ENCODE data around the gene EHD1.
"Not testable (repeated sequence)": the region's sequence is repeated elsewhere in the genome, so short reads cannot be mapped to it uniquely, and the experiment has no call there.

EHD1 gene

DNA sequence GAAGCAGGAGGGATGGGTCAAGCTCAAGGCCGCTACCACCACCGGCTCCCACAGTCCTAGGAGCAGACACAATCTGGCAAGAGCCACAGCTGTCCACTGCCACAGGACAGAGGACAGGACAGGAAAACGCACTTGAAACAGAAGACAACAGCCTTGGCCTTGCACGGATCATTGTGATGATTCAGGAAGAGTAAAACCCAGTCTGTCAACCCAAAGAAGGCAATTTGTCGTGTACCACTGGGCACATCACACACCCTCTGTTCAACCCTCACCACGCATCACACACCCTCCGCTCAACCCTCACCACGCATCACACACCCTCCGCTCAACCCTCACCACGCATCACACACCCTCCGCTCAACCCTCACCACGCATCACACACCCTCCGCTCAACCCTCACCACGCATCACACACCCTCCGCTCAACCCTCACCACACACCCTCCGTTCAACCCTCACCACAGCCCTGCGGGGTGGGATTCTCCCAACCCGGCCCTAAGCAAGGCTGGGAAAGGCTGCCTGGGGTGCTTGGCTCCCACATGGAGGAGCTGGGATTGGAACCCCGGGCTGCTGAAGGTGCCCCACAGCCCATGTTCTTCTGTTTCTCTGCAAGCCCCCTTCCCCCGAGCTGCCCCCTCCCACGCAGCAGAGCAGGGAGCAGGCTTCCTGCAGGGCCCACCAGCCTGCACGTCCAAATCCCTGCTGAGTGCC, 22.7 kb downstream of the EHD1 start:
- DNase-seq = no peak

DNA sequence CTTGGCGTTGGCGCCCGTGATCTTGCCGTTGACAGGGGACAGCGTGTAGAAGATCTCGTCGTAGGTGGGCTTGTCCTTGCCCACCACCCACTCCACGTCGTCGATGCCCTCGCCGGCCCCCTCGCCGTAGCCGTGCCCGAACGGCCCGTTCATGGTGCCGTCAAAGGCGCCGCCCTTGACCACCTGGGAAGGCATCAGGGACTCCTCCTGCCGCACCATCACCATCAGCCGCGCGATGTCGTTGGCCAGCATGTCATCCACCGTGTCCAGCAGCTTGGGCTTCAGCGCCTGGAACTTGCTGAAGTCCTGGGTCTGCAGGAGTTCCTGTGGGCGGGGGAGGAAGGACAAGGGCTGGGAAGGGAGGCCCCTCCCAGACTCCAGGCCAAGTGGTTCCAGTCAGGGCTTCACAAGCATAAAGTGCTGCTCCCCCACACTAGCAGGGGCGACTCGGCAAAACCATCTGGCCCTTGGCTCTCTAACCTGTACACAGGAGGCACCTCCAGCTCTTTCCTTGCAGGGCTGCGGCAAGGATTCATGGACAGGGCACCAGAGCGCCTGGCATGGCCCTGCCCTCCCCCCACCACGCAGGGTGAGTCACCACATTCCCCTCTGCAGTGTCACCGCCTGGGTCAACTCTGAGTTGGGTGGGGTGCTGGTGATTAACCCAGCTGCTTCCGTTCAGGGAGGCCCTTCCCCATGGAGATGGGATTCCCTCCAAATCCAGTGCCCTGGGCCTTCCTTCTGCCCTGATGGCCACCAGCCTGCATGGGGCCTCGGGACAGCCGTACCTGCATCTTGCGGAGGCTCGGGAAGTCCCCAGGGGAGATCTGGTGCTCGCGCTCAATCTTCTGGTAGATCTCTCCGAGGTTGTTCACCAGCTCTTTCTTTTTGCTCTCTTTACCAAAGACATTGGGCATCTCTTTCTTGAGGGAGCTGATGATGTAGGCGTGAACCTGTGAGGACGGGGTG, 23.6 kb downstream of the EHD1 start:
- no peak for DNase-seq

DNA sequence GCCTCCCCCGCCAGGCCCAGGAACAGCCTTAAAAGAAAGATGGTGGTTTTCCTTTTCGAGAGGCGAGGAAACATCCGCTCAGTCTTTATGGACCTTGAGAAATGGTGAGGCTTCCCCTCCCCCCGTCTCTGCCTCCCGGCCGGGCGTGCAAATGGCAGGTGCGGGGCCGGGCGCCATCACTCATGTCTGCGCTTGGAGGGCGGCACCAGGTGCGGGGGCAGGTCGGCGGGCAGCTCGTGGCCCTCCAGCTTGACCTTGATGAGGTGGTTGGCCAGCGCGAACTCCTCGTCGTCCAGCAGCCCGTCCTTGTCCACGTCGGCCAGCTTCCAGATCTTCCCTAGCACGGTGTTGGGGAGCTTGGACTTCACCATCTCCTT, 24.3 kb downstream of the EHD1 start:
- no peak for DNase-seq

DNA sequence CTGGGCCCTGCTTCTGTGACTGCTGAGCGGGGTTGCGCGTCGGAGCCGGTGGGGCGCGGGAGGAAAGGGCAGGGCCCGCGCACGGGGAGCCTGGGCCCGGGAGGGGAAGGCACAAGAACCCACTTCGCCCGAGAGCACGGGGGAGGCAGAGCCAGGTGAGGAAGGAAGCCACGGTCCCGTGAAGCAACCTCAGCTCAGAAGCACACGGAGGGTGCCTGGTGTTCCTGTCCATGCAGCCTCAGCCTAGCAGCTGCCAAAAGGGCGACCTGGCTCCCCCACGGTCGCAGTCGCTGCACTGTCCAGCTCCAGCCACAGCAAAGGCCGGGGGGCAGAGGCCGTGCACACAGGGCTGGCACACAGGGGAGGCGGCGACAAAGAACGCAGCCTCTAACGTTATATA, 24.7 kb downstream of the EHD1 start:
- DNase-seq = no peak

DNA sequence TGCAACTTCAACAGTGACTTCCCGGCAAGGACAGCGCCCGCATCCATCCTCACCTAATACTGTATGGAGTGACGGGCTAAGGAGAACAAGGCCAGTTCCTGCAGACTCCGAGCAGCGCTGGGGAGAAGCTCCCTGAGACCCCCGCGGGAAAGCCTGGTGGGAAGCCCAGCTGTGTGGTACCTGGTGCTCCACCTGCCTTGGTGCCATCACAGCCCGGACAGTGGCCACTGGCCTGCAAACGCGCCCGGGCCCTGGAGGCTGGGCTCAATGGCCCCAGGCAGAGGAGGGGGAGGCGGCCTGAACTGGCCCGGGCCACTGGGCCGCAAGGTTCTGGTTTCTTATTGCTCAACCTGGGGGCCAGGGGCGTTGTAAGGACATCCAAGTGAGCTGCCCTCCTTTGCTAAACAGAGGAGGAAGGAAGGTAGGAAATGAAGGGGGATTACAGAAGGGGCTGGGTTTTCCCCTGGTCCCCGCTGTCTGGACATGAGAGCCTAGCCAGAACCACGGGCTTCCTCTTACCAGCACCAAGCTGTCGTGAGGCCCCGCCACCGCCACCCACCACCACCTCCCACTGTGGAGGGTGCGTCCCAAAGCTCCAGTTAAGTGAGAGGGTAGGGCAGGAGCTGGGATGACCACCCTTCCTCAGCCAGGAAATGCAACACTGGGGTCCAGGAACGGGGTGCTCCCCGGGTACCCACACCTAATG, 25.5 kb downstream of the EHD1 start:
- DNase-seq = no peak

DNA sequence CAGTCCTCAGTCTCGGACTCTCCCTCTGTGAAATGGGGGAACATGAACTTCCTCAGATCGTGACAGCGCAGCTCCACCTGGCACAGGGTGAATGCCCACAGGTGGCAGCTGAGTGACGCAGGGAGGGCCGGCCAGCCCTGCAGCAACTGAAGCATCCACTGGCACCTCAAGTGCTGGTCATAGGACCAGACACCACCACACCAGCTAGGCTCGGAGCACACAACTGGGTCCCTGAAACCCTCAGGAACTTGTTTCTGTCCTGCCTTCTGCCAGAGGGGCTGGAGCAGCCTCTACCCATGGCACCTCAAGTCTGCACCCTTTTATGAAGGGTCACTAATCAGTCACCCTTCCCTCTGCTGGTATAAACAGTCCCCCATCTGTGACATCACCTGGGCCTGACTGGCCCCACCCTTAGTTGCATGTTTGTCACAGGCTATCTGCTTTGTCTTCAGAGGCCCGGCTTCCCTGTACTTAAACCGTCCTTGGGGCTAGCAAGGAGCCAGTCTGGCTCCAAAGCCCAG, 26.5 kb downstream of the EHD1 start:
- DNase-seq = no peak

DNA sequence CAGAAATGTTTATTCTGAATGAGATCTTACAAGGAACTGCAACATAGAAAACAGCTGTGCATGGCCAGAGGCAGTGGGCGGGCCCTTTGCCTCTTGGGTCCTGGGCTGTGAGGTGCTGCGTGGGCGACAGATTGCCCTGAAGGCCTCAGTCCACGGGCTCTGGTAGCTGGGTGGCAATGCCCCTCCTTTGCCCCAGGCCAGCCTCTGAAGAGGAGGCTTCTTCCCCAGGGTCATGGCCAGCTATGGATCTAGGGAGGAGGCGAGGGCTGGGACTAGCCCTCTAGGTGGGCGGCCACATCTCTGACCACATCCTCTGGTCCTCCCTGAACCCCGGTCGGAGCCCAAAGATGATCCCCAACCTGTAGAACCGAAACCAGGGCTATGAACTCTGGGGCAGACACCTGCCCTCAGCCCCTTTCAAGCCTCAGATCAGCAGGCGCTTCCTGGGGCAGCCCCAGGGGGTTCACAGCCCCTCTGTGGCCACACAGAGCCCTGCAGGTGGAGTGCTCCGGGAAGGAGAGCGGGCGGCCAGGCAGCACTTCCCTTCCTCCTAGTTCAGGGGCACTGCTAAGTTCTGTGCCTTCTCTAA, 27.3 kb downstream of the EHD1 start:
- no peak for DNase-seq

DNA sequence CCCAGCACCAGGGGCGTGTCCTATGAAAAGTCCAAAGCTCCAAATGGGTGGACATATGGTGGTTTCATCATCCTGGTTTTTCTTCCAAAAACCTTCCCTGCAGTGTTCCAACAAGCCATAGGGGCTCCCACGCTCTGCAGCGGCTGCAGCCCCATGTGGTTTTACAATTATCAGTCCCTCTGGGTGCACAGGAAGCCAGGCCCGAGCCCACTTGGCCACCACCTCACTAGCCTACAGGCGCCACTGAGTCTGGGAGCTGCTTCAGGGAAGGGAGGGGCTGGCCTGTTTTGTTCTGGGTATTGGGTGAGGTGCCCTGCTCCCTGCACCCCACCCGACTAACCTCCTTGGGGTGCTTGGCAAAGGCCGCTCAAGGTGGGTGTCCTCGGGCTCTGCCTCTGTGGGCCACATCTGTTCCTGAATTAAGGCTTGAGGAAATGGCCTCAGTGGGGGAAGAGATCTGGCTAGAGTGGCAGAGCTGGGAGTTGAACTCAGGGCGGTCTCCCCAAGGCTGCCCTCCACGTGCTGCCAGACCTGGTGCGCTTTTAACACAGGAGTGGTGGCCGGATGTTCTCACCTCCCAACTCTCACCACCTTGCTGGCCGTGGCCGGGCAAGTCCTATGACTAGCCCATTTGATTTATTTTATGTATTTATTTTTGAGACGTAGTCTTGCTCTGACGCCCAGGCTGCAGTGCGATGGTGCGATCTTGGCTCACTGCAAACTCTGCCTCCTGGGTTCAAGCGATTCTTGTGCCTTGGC, 28.6 kb downstream of the EHD1 start:
- DNase-seq = no peak

DNA sequence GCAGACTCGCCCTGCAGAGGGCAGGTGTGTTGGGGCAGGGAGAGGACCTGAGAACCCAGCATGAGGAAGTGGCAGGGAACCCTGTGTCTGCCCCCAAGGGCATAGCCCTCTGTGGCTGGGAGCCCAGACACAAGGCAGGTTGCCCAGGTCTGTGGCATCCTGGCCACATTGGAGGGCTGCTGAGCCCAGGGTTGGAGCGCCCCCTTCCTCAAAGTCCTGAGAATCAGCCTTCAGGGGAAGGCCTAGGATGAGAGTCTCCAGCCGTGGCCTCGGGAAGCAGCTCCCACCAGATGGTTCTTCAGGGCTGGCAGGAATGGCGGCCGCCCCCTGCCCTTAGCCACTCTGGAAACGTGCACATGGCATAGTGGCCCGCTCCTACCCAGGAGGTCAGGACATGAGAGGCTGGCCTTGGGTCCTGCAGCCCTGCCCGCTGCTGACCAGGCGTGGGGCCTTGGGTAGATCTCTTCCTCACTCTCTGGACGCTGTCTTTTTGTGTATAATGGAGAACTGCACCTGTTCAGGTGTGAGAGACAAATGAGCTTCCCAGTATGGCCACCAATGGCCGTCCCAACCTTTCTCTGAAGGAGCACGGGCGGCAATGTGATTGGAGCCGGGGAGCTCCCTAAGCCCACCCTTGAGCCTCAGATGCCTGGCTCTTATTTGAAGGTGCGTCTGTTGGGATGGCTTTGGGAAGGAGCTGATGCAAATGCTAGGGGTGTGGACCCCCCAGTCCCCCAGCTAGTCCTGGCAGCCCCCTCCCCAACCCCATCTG, 29.4 kb downstream of the EHD1 start:
- no peak for DNase-seq

DNA sequence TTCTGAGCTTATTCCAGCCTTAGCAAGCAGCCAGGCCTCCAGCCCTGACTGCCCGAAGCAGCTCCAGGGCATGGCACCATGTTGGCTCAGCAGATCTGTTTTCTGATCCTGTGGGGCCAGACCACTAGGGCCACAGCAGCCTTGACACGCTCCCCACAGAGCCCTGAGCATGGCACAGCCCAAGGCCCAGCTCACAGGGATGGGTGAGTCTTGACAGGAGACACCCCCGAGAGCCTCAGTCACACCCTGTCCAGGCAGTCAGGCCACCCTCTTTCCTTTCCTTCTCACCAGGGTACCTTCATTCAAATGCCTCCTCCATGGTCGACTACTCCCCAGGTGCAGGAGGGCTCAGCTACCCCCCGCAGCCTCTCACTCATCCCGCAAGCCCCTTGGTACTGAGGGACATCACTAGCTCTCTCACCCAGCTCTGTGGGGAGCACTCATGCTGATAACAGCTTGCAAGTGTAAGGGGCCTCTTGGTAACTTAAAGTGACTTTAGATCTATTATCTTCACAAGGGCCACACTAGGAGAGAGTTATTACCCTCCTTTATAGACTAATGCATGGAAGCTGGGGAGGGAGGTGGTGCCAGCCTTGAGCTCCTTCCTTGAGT, 30.1 kb downstream of the EHD1 start:
- peak; percentile 43 for DNase-seq

DNA sequence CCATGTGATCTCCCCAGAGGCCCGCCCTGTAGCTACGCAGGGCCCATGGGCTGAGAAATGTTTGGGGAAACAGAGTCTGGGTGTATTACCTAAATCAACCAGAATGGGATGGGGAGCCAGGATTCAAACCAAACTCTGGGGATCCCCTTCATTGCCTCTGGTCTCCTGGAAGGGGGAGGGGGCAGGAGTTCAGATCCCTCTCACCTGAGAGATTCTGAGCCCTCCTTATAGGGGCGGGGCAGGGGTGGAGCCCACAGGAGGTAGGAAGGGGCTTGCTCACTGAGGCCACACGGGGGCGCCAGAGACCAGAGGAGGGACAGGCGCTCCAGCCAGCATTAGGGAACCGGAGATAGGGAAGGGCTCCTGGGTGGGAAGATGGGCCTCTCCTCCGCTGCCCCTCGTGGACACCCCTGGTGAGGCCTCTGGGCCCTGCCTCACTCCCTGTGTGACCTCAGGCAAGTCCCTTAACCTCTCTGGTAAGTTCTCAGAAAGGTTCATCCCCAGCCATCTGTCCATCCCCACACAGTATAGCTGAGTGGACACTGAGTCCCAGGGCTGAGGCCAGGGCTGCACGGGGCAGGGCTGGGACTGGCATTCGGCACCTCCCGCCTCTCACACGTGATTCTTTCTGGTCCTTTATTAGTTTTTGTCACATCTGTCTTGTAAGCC, 31.3 kb downstream of the EHD1 start:
- peak; percentile 82 for DNase-seq

DNA sequence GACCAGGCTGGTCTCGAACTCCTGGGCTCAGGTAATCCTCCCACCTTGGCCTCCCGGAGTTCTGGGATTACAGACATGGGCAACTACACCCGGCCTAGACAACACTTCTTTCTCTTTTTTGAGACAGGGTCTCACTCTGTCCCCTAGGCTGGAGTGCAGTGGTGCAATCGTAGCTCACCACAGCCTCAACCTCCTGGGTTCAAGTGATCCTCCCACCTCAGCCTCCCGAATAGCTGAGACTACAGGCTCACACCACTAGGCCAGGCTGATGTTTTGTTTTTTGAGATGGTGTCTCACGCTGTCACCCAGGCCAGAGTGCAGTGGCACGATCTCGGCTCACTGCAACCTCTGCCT, 32.7 kb downstream of the EHD1 start:
- DNase-seq = not testable (repeated sequence)

DNA sequence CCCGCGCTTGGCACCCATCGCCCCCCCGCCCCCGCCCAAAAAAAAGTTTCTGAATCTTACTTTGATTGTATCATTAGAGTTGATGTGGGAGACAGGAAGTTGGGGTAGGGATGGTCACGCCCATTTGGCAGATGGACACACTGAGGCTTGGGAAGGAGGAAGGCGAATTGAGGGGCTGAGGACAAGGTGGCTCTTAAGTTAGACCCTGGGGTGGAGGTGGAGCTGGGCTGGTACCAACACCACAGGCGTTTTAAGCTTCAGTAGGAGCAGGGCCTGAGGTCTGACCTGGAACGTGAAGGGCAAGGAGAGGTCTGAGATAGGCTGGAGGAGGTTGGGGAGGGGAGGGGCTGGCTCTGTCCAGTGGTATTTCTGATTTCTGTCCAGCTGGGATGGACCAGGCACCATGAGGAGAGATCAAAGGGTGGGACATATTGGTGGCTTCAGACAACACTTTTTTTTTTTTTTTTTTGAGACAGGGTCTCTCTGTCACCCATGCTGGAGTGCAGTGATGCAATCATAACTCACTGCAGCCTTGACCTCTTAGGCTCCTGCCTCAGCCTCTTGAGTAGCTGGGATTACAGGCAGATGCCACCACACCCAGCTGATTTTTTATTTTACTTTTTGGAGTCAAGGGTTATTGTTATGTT, 33.2 kb downstream of the EHD1 start:
- DNase-seq = no peak

DNA sequence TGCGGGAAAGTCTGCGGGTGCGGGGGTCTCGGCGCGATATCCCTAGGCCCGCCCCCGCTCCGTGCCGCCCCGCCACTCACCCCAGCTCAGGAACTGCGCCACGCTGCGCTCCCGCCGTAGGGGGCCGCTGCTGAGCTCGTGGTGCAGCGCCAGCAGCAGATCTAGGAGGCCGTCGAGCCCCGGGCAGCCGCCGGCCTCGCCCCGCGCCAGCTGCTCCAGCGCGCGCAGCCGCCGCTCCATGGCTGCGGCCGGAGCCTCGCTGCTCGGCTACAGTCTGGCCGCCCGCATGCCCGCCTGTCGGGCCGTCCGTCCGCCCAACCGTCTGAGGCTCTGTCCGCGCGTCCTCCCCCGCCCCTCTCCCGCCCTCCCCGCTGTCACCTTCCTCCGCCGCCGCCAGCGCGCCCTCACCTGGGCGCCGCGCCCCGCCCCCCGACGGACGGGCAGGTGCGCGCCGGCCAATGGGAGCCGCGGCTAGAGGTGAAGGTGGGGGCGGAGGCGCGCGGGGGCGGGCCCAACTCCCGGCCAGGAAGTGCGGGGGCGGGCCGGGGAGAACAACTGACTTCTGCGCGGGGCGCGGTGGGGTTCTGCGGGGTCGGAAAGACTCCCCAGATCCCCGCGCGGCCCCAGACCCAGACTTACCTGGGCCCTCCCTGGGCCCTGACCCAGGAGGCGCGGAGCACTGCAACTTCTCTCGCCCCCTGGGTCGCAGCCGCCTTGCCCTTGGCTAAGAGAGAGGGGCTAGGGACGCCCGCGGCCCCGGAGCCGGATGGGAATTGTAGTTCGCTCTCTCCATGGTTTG, 33.9 kb downstream of the EHD1 start, which contains the start of gene CDC42BPG:
CDC42BPG (minus strand) TSS at position 324 of the 799 bp plus-strand sequence; CDS start at position 240, 84 bp downstream.
- peak; percentile 58 for DNase-seq

DNA sequence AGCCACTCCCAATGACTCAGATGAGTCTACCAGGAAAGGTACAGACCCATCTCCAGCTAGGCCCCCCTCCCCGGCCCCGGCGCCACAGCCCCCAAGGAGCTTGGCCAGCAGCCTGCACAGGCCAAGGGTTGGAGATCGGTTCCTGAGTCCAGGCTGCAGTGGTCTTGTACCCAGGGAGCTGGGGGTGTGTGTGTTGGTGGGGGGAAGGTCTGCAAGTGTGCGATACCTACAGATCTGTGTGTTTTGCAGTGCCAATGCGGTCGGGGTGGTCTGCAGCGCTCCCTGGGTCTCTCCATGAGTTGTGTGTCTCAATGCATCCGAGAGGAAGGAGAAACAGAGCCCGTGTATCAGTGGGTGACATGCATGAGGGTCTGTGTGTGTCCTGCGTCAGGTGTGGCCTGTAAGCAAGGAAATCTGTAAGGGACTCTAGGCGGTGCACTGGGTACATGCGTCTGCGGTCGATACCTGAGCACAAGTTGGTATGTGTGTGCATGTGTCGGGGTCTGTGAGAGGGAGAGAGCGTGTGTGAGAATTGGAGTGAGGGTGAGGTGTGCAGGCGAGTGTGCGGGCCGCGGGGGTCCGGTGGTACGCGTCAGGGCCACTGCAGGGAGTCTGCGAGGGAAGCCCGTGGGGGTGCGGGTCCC, 34.6 kb downstream of the EHD1 start:
- no peak for DNase-seq

DNA sequence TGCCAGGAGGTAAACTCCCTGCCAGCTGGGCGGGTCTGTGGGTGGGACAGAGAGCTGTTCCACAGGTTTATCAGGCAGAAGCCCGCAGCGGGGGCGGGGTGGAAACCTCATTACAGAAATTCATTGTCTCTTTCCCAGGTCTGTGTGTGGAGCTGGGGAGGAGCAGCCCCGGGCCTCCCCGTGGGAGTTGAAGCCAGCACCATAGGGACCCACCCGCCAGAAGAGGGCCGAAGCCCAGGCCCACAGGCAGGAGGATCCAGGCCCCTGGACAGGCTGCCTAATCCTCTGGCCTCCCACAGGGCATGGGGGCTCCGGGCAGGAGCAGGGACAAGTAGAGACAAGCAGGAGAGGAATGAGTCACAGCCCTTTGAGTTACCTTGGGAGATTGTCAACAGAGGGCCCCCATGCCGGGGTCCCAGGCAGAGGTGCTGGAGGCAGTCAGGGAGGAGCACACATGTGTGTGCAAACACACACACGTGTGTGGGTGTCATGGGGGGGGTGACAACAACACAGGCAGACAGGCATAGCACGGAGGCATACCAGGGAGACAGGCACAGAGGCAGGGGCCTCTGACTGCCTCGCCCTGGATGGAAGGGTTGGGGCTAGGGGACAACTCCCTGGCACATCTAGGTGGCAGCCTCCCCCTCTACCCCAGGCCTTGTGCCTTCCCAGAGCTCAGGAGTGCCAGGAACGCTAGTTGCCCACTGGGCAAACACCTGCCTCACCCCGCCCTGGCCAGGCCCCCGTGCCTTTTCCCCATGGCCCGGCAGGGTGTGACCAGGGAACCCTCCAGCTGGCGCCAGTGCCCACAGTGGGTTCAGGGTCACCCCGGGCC, 35.4 kb downstream of the EHD1 start:
- DNase-seq = peak; percentile 19

DNA sequence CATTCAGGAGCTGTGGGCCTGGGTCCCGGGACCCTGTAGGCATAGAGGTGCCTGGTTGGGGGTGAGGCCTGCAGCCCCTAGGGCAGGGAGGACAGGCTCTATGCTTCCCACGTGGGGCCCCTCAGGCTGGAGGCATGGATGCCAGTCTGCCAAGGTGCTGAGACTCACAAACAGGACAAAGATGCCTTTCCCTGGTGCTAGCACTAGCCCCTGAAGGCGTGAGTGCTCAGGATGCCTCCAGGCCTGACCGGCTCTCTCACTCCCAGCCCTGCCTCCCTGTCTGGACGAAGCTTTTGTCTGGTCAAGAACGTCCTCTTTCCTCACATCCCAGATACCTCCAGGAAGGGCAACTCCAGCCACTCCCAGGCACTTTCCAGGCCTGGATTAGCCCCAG, 36.1 kb downstream of the EHD1 start:
- DNase-seq = no peak
